COLO668 (cell line): ENCODE data around the gene ARID1B.
A peak's percentile ranks its signal among the peaks of the same experiment; 100 is the strongest.

Source experiments
- DNase-seq: peaks from one replicate; lab custom pipeline; 2025; ENCODE audit not compliant: unreplicated experiment; lab: John Stamatoyannopoulos, UW

Gene ARID1B

DNA sequence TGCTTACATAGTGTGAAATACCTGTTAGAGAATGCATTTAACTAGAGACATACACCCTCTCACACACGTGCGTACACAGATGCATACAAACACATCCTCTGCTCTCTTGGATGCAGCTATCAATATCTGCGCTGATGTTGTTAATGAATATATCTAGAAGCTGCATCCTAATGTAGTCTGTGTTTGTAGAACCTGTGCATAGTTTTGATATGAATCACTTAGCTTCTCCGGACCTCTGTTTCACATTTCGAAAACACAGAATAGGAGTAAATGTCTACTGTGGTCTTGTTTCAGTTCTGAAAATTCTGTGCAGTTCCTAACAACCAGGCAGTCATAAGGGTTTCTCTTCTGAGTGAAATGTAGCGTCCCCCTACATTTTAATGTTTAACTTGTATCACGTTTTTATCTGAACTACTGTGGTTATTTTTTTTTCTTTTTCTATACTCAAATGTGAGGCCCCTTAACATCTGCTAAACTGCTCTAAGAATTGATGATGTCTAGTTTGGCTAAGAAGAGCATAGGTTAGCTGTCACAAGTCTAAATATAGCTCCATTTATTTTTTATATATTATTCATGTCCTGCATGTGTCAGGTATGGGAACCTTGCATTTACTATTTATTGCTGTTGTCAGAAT is 291.6 kb downstream of the ARID1B start:
- DNase-seq, result no peak

GRCh38 chr6:157069585-157069984 is 292.4 kb downstream of the ARID1B start:
- DNase-seq, result no peak

- no peak for DNase-seq
Observed at GRCh38 chr6:157070403-157071107, 293.4 kb downstream of the ARID1B start.

- no peak for DNase-seq
Observed at GRCh38 chr6:157072128-157072527, 294.9 kb downstream of the ARID1B start.

DNA sequence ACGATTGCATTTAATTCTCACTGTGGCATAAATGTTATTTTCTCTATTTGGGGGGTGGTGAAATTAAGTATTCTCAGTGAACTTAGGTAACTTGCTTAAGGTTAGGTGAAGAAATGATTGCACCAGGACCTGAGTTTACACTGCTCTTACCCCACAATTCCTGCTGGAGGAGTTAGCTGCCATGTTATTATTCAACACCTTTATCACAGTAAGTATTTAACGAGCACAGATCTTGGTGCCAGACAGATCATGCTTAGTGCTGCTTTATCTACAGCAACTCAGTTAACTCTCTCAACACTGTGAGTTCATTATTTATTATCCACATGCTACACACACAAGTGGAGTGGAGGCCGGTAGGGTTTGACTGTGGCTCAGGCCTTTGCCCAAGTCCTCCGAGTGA is 296.4 kb downstream of the ARID1B start:
- no peak for DNase-seq

GRCh38 chr6:157074969-157075368 is 297.8 kb downstream of the ARID1B start:
- DNase-seq, result no peak

DNA sequence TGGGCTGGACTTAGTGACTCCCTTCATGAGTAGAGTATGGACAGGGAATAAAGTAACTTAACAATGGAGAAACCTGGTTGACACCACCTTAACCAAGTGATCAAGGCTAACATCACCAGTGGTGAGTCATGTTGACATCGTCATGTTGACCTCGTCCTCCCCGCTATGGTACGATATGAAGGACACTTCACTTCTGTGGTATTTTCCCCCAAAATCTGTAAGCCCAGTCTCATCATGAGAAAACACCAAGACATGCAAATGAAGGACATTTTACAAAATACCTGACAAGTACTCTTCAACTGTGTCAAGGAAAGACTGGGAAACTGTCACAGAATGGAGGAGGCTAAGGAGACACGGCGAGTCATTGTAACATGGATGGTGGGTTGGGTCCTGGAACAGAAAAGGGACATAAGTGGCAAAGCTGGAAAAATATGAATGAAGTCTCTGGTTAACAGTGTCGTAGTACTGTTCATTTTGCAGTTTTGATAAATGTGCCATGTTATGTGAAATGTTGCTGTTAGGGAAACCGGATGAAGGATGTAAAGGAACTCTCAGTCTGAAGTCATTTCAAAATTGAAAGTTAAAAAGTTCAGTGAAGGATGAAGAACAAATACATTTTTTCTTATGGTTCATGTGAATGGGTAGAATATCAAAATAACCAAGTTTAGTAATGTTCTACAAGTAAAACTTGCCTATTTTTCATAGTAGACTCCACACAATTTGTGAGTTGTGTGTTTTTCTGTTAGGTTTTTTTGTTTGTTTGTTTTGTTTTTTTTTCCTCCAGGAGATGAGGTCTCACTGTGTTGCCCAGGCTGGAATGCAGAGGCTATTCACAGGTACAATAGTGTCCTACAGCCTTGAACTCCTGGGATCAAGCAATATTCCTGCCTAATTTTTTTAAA is 298.6 kb downstream of the ARID1B start:
- no peak for DNase-seq

DNA sequence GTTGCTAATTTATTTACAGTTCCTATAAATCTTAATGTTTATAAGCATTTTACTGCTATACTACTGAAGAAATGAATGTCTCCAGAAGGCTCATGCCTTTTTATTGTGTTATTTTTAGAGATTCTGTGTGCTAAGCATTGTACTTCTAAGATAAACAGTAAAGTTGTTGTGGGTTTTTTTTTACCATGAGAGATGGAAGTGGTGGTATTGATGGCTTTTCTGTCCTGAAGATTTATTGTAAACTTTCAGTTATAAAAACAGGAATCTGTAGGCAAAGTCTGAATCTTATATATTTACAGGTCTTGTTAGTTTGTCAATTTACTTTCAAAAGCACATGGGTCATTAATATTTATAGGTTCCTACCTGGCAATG is 299.3 kb downstream of the ARID1B start:
- no peak for DNase-seq

GRCh38 chr6:157077251-157077650 is 300.1 kb downstream of the ARID1B start:
- no peak for DNase-seq

- DNase-seq, result no peak
Observed at GRCh38 chr6:157078326-157078725, 301.1 kb downstream of the ARID1B start.

GRCh38 chr6:157079277-157079676 is 302.1 kb downstream of the ARID1B start:
- DNase-seq, result no peak

DNA sequence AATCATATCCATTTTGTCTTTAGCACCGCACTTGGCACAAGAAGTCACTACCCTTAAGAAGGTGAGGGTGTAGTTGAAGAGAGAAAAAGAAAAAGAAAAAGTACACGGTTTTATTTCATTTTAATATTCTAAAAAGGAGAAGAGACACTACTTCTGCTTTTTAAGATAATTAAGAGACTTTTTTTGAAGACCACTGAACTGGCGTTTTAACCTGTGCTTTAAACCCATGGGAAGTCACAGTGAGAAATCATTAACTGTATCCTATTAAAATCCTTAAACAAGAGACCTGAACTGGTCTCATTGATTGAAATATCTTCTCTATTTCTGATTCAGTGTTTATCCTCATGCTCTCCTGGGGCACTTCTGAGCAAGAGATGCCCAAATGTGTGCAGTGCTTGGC is 302.6 kb downstream of the ARID1B start:
- no peak for DNase-seq

- no peak for DNase-seq
Observed at GRCh38 chr6:157080986-157081391, 303.8 kb downstream of the ARID1B start.

- DNase-seq, result no peak
Observed at GRCh38 chr6:157083343-157083742, 306.2 kb downstream of the ARID1B start.

- no peak for DNase-seq
Observed at GRCh38 chr6:157086632-157087031, 309.5 kb downstream of the ARID1B start.

GRCh38 chr6:157087974-157088373 is 310.8 kb downstream of the ARID1B start:
- peak; percentile 8 for DNase-seq

DNA sequence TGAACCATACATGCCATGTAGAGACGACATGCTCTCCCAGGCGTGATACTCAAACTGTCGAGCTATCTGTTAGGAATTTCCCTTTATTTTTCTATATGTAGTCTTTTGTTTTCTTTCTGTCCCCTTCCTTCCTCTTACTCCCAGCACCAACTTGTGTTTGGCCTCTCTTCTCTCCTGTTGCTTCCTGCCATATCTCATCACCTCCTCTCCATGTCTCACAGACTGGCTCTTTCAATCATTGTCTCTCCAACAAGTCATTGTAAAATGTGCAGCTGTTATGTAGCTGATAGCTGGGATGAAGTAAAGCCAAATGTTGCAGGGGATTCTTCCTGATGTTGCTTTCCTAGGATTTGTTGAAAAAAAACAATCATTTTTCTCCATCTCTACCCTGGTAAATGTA is 311.7 kb downstream of the ARID1B start:
- no peak for DNase-seq

GRCh38 chr6:157089258-157089657 is 312.1 kb downstream of the ARID1B start:
- peak; percentile 21 for DNase-seq

DNA sequence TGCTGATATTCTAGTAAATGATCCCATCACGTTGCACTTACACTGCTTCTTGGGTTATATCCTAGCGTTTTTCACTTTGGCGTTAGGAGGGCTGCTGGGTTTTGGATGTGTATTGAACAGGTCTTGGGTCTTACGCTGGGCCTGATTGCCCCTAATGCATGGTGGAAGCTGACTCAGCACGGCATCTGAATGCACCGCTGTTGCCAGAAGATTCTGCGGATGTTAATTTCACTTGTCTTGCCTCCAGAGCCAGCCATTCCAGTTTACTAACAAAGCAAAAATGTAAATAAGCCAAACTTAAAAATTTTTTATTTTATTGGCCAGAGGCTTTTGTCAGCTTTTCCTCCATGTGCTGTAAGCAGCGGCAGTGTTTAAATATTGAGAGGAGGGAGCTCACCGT is 312.7 kb downstream of the ARID1B start:
- DNase-seq, result no peak

DNA sequence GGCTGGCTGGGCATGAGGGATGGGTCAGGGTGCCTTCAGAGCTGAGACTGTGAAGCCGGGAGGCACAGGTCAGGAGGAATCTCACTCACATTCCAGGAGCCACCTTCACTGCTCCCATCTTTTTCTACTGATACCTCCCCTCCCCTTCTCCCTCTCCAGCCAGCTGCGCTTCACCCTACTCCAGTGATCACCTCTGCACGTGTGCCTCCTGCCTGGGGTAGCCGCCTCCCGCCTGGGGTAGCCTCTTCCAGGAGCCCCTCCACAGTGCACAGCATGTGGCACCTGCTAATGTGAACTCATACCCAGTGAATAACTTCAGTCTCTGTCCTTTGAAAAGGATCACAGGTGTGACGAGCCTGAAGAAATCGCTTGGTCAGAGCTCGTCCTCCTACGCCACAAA is 313.6 kb downstream of the ARID1B start:
- no peak for DNase-seq

DNA sequence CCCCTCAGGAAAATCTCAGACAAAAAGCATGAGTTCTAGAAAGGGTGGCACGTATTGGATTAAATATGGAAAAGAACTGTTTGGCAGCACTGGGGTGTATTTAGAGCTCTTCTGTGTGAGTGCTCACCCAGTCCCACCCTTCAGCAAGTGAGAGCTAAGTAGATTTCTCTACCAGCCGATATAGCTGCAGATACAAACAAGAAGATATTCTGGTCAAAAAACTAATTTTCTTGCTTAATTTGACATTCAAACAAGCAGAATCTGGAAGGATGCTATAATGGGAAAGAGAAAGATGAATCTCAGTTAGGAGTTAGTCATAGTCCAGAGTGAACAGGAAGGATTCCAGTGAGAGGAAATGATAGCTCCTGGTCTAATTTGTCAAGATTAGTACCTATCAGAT is 314.1 kb downstream of the ARID1B start:
- DNase-seq, result no peak
